HG03432 (cell line): Measurements from ENCODE around the gene NRXN3.

Experiments
- ATAC-seq: cut with Tn5 transposase; IDR thresholded peaks from one replicate; pipeline ENCODE4 v1.9.1; 2021; ENCODE audit warnings: mild to moderate bottlenecking, moderate library complexity; ENCODE audit not compliant: unreplicated experiment

NRXN3 gene

DNA sequence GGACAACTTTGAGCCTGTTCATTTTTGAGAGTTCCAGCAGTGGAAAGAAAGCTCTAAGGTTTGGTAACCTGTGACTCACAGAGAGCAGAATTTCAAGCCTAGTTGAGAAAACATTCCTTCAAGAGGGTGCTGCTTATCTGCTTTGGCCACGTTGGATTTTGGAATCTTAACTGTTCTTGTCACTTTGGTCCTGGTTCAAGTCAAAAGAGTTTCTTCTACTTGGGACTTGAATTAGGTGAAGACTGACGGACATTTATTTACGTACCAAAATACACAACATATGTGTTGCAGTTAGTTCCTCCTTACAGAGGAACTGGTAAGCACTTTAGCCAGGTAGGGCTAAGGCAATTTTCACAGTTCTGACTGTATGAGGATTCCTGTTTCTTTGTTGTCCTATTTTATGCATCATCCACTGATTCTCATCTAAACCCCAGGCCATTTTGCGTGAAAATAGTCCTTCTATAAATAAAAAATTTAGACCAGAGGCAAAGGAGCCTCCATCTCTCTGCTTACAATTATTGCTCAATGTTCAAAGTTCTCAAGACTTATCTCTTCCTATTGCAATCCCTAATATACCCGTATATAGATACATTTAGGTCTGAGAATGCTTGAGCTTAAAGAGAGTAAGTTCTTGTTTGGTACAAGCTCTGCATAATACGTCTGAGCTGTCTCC lies 1460.3 kb downstream of the NRXN3 start:
- no peak for ATAC-seq

DNA sequence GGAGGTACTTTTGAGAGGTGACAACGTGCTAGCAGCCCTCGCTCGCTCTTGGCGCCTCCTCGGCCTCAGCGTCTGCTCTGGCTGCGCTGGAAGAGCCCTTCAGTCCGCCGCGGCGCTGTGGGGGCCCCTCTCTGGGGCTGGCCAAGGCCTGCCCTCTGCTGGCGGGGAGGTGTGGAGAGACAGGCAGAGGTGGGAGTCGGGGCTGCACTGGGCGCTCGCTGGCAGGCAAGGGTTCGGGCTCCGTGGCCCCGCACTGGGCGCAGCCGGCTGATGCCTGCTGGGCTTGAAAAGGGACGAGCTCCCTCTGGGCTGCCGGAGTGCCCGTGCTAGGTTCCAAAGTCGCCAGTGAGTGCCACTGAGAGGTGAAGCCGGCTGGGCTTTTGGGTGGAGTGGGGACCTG lies 1461.1 kb downstream of the NRXN3 start:
- ATAC-seq: no peak

DNA sequence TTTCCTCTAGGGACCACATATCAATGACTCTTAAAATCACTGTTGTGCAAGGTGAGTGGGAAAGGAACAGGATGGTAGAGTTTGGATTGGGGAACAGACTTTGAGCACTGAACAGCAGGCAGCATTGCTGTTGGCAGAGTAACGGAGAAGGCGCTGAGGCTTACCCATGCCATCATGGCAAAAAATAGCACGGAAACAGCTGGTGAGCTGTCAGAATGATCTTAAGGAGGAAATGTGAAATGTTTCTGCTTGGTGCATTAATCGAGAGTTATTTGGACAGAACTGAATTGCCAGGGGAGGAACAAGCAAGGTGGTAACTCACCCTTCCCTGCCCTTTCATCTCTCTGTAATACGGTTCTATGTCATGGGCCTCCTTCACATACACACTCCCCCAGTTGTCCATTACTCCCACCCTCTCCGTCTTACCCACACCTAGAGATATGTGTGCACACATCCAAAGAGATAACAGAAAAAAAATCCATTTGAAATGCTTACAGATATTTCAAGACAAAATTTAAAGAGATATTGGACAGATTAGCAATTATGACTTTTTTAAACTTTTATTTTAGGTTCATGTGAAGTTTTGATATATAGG lies 1468.6 kb downstream of the NRXN3 start:
- ATAC-seq: no peak

DNA sequence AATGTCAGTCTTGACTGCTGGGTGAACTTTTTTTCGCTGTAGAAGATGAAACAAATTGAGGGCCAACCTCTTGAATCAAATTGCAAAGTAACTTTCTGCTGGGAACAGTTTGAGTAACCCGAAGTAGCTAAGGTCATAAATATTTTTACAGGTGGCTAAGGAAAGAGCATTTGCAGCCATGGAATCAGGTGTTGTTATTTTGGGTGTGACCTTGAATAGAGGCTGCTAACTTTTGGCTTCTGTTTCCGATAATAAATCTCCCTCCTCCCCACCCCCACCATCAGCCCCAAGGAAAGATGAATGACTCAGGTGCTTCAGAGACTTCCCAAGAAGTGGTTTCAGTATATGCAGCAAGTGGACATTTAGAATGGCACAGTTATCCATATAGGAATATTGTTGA lies 1469.4 kb downstream of the NRXN3 start:
- ATAC-seq: no peak

DNA sequence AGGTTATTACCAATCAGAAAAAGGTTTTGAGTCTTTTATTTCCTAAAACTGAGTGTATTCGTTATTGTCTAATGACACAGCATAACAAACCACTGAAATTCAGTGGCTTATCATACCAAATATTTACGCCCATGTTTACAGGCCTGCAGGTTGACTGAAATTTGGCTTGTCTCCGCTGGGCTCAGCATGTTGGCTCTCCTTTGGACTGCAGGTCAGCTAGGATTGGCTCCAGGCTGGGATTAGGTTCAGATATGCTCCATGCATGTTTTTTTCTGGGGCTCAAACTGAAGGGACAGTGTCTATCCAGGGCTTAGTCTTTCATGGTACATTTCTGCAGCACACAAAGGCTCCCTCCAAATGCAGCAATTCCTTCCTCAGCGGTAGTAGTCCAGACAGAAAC lies 1471.2 kb downstream of the NRXN3 start:
- no peak for ATAC-seq

DNA sequence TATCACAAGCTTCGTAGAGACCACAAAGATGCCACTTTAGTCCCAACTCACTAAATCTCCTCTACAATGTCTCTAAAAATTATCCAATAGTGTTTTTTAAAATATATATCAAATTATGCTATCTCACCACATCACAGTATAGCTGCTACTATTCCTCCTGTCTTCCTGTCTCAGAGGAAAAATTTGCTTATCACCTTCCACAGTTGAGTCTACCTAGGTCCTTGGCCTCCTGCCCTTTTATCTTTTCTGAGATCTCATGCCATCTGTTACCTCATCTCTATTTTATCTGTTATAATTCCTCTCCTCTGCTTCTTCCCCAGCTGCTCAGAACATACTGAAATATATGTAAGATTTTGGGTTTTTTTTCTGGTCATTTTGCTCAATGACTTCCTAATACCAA lies 1473.0 kb downstream of the NRXN3 start:
- no peak for ATAC-seq

DNA sequence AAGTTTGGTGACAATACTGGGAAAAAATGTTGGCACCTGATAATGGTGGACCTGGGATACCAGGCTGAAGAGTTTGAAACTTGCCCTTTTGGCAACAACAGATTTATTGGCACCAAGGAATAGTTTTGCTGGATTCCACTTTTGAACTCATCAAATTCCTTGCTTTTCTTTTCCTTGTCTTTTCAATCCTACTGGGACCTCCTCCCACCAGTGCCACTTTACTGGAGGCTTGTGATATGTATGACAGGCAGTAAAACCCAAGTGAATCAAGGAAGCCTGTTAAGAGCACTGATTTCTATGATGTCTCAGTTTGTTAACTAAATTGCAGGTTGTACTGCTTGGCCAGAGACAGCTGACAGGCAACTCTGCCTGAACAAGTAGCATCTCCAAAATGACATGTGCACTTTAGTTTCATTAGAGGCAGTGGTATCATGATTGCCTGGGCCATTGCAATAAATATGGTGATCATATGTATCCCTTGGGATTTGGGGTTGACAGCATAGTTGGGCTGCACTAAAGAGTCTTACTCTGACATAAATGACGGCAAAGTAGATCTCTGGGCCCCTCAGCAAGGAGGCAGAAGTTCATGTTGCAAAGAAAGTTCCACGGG lies 1475.7 kb downstream of the NRXN3 start:
- ATAC-seq: no peak

DNA sequence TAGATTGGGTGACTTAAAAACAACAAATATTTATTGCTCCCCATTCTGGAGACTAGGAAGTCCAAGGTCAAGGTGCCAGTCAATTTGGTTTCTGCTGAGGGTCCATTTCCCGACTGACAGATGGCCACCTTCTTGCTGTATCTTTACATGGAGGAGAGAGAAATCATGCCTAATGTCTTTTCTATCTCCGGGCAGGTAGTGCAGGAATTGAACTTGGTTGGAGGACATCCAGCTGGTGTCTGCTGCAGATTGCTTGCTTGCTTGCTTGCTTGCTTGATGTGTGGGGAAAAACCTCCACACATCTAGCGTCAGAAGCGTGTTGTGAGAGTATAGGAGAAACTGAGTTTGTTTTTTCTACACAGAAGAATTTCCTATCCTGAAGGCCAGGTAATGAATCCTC lies 1479.7 kb downstream of the NRXN3 start:
- no peak for ATAC-seq

DNA sequence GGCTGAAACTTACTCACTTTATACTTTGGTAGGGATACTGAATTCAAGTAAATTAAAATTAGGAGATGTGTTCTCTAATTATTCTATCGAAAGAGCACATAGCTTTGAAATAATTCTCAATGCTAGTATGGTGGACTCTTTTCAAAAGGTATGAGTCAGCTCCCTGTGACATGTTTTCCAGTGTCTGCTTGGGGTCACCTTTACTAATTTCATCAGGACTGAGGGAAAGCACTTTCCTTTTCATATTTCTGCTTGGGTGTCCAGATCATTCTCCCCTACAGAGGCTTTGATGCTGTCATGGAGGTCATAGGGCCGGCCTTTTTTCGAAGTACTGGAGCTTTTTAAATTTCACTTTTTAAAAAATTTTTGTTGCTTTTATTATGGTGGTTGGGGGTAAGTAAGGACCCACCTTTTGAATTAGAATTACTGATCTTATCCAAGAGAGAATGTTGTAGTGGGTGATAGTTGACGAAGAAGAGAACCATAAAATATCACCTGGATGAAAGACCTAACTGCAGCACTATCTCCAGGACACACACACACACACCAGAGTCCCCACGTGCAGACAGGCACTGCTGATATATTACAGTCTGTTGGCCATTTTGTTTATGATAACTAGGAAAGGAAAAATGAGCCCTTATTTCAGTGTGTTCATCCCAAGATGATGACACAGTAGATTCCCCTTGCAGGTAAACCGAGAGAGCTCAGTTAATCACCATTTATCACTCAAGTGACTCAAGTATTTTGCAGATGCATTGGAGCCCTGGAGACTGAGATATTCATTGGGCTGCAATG lies 1482.5 kb downstream of the NRXN3 start:
- no peak for ATAC-seq

DNA sequence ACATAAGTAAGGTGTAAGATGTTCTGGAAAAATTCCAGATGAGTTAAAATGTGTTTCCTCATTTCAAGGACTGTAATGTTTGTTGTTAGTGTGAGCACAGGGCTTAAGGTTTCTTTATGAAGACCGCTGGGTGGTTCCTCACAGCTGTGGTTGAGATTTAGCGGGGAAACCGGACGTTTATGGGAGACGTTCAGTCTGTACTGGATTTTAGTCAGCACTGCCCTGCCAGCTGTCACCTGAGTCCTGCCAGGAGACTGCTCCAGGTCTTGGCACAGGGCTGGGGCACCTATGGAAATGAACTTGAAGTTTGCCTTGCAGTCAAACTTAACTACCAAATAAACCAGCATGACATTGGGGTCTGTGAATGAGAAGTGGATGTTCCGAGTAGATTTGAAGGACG lies 1485.9 kb downstream of the NRXN3 start:
- ATAC-seq: no peak

DNA sequence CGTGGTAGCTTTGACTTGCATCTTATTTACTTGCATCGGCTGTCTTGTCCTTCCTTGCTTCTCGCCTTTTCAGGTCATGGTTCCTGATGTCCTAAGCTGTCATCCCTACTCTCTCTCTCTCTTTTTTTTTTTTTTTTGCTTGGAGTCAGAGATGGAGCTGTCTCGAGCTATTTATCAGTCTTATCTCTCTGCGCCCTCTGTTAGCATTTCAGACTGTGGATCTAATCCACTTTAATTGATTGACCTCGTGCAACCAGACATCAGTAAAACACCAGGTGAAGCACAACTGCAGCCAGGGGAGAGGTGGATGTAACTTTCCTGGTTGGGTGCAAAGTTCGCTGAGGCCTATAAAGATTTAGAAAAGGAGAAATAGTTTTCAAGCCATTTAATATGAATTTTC lies 1486.3 kb downstream of the NRXN3 start:
- ATAC-seq: no peak

DNA sequence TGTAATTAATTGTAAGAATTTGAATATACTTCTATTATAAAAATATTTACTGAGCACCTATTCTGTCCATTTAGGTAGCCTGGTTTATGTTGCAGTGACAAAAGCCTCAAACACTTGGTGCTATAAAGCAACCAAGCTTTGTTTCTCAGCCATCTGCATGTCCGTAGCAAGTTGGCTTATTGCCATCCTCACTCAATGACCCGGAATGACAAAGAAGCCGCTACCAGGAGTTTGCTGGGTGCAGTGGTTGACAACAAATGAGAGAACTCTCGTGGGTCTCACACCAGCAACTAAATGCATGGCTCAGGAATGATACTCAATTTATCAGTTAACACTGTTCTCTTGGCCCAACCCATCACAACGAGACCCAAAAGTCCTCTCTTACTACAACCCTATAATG lies 1488.0 kb downstream of the NRXN3 start:
- ATAC-seq: no peak

DNA sequence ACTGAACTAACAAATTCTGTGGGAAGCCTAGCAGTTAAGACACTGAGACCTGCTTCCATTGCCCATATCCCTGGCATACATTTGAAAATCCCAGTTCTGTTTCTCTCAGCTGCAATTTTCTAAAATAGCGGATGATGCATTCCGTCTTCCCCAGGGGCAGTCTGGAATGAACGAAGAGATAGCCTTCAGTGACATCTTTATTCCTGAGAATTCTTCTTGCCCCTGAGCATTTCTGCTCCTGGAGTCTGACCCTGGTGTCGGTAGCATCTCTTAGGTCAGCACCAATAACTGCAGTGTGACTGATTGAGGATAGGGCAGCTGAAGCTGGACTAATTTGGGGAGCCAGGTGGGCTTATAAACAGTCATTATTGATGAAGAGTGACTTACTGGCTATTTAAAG lies 1488.6 kb downstream of the NRXN3 start:
- ATAC-seq: no peak

DNA sequence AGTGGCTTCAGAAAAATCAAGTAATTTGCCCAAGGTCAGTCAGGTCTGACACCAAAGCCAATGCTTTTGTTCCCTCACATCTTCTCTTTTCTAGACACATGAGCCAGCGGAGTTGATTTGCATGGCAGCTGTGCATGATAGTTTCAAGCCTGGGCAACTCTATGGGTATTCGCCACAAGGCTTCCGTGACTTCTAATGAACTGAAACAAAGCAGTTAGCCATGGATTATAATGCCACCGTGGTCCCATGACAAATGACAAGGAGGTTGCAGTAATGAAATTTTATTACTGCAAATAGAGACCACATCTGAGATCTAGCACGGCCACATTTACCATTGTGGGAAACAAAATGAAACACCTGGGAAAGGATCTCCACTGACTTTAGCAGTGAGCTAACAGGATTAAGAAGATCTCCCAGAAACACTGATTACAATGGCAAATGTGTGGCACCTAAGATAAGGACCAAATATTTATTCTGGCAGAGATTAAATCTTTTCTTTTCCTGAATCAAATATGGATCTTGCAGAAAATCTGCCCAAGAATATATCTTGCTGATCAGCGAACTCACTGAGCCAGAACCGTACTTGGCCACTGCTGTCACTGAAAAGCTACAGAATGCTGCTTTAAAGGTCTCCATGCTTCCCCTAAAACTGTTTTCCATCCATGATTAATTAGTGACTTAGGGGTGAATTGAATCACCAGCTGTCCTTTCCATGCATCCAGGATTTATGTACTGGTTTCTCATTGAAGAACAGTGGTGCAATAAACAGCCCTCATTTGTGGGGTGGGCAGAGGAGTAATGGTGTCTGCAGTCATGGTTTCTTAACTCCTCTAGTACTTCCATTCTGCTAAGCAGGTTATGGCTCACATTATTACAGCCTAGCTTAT lies 1490.1 kb downstream of the NRXN3 start:
- ATAC-seq: no peak

DNA sequence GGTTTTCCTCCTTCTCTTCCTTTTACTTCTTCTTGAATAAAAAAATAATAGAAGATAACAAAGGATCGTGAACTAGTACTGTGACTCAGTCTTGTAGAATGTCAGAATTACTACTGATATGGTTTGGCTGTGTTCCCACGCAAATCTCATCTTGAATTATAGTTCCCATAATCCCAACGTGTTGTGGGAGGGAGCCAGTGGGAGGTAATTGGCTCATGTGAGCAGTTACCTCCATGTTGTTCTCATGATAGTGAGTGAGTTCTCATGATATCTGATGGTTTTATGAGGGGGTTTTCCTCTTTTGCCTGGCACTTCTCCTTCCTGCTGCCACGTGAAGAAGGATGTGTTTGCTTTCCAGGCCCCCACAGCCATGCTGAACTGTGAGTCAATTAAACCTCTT lies 1491.6 kb downstream of the NRXN3 start:
- no peak for ATAC-seq

DNA sequence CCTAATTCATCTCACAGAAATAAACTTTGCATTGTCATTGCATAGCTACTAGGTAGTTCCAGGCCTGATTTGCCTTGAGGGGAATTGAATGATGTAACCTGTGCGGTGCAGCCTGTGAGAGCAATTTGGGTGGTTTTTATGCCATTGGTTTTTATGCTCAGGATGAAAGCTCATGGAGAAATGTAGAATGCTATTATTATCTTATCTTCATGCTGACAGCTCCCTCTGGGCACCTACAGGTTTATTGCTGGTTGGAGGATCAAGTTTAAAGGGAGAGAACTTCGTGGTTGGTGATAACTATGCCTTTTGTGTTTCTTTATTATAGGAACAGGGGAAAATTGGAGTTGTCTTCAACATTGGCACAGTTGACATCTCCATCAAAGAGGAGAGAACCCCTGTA lies 1493.3 kb downstream of the NRXN3 start:
- ATAC-seq: no peak

DNA sequence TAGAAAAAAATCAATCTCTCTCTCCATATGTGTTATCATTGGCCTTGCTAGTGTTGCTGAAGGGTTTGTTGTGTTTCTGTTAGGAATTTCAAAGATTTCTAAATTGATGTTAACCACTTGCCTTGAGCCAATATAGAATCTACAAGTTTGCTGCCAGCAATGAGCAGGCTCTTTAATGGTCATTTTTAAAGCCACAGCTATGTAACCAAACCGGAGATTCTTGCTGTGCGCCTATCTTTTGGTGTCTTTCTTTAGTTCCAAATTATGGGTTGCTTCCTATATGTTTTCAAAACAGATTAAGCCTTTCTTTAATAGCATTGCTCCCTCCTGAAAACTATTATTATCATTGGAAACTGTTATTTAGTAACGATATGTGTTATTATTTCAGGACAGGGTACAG lies 1495.4 kb downstream of the NRXN3 start:
- ATAC-seq: no peak

DNA sequence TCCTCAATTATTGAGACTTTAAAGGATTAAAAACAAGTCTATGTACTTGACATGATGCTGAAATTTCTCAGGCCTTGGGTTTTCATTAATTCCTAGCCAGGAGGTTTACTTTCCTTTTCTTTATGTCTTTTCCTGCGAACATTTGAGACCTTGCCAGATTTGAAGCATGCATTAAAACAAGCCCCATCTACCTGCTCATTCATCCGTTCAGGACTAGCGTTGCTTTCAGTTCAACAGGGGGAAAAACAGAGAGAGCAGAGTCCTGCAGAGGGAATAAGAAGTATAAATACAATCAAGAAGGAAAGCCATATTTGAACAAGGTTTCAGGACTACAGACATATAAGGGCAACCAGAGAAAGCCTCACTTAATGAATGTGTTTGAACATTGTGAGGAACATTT lies 1498.8 kb downstream of the NRXN3 start:
- no peak for ATAC-seq

DNA sequence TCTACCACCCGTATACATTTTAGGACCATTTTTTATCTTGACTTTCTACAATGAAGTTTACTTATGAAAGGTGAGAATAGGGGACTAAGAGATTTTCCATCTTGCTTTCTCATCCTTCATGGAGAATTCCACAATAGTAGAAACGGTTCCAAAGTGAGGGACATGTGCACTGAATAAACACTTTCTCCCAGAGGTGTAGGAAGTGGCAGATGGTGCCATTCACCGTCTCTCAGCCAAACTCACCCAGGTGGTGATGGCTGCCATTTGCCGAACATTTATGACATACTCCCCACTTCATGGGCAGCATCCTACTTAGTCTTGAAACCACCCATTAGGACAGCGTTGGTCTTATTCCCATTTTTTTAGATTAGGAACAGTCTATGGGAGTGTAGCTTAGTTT lies 1500.6 kb downstream of the NRXN3 start:
- no peak for ATAC-seq

DNA sequence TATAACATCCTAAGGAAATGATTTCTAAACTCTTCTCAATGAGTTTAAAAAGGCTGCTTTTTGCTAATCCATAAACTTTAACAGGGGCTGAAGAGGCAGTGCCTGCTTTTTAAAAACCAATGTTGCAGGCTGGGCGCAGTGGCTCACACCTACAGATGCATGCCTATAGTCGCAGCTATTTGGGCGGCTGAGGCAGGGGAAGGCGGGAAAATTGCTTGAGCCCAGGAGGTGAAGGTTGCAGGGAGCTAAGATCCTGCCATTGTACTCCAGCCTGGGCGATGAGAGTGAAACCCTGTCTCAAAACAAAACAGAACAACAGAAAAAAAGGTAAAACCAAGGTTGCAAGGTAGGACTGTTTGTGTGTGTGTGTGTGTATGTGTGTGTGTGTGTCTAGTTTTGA lies 1509.9 kb downstream of the NRXN3 start:
- ATAC-seq: no peak

DNA sequence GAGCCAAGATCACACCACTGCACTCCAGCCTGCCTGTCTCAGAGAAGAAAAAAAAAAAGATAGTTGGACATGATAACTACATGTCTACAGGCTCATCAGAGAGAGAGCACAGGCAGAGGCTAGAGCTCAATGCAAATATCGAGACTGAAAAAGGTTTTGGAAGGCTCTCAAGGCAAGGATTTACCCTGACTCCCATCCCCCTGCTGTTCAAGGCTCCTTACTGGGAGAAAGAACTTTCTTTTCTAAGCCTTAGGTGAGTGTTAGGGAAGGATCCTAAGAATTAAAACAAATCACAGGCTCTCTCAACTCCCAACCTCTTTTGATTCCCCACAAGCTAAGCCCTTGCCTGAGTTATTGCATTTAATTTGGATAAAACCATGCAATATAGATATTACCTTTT lies 1516.0 kb downstream of the NRXN3 start:
- ATAC-seq: no peak
